RWPE1 (cell line): ENCODE data around the gene ERBIN.
"Not testable (repeated sequence)": the region's sequence is repeated elsewhere in the genome, so short reads cannot be mapped to it uniquely, and the experiment has no call there.

Source experiments
- CTCF ChIA-PET: fragments of 350-600 bp; sonication (Branson Sonifier 250); formaldehyde crosslinking; extraction: SDS; loops from one replicate; lab custom pipeline; 2021; lab: Yijun Ruan, JAX
- POLR2A ChIA-PET: fragments of 400-600 bp; formaldehyde crosslinking; extraction: SDS; loops from one replicate; lab custom pipeline; 2020; ENCODE audit warnings: antibody characterized with exemption; ENCODE audit not compliant: low non-redundant PET; lab: Yijun Ruan, JAX
- DNase-seq: peaks from one replicate; pipeline ENCODE4 v3.0.0; 2012; ENCODE audit warnings: low spot score
- H3K27ac ChIP-seq: fragments of 450-650 bp; 2 replicates; pipeline ENCODE4 v1.5.1; 2017
- CTCF ChIP-seq: fragments of 450-650 bp; conservative IDR thresholded peaks from 2 replicates; pipeline ENCODE4 v1.5.1; 2017; ENCODE audit warnings: low read depth, mild to moderate bottlenecking

Gene ERBIN

GRCh38 chr5:65914641-65915196 lies 11.7 kb upstream of the ERBIN start:
- ChIA-PET CTCF (interaction anchor here (0.5 kb wide), 1 partner anchor 237 kb away, joined by 3 read pairs; no protein-coding TSS in a partner anchor), POLR2A (no interaction called here)
- H3K27ac ChIP-seq = no peak overlapping the region
- no peak for TF ChIP-seq CTCF
- DNase-seq = no peak

- CTCF ChIA-PET = interaction anchor here (0.6 to 0.7 kb wide), 2 partner anchors 106 to 201 kb away, joined by 3 read pairs; no protein-coding TSS in a partner anchor
- DNase-seq, POLR2A ChIA-PET, H3K27ac ChIP-seq: not testable (repeated sequence)
These were observed 10.7 kb upstream of the ERBIN start for GRCh38 chr5:65915661-65916060.

- no peak for TF ChIP-seq CTCF
- H3K27ac ChIP-seq = no peak overlapping the region
- ChIA-PET POLR2A (no interaction called here), CTCF (interaction anchor here (0.6 kb wide), 1 partner anchor 200 kb away, joined by 3 read pairs; no protein-coding TSS in a partner anchor)
- DNase-seq = no peak
These were observed 10.3 kb upstream of the ERBIN start for GRCh38 chr5:65916066-65916465.

GRCh38 chr5:65916636-65917035 lies 9.7 kb upstream of the ERBIN start:
- DNase-seq = no peak
- no peak for TF ChIP-seq CTCF
- no peak overlapping the region for H3K27ac ChIP-seq
- ChIA-PET POLR2A (no interaction called here), CTCF (no interaction called here)

GRCh38 chr5:65919773-65920172 lies 6.6 kb upstream of the ERBIN start:
- H3K27ac ChIP-seq = no peak overlapping the region
- ChIA-PET CTCF (no interaction called here), POLR2A (no interaction called here)
- no peak for TF ChIP-seq CTCF
- DNase-seq = no peak

- no peak overlapping the region for H3K27ac ChIP-seq
- TF ChIP-seq CTCF = no peak
- no peak for DNase-seq
- POLR2A ChIA-PET = no interaction called here
- CTCF ChIA-PET = no interaction called here
These were observed 3.0 kb upstream of the ERBIN start for GRCh38 chr5:65923339-65923738.

- no peak for DNase-seq
- TF ChIP-seq CTCF = no peak
- ChIA-PET POLR2A (no interaction called here), CTCF (interaction anchor here (0.5 to 0.9 kb wide), 3 partner anchors 9 to 196 kb away, joined by 4 to 6 read pairs (median 4); no protein-coding TSS in a partner anchor)
- peak overlapping the region; percentile 99 for H3K27ac ChIP-seq
These were observed 1.9 kb upstream of the ERBIN start for GRCh38 chr5:65924366-65925043.
